ENCODE data around the gene UBE2D1.

The UBE2D1 gene

DNA sequence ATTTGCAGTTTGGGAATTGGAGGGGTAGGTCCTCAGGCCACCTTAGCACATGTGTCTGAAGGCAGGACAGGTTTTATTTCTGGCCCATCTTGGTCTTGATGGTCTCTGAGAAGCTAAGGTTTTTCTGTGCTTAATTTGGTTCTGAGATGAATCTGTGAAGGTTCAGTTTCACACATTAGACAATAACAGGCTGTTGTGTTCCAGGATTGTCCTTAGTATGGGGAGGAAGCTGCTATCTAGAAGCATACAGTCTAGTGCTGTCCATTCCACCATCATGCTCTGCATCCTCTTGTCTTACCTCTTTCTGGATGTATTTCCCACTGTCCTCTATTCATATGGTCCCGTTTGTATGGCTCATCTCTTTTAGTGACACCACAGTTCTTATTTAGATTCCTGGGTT, 7.1 kb downstream of the UBE2D1 start:
- no peak for DNase-seq

DNA sequence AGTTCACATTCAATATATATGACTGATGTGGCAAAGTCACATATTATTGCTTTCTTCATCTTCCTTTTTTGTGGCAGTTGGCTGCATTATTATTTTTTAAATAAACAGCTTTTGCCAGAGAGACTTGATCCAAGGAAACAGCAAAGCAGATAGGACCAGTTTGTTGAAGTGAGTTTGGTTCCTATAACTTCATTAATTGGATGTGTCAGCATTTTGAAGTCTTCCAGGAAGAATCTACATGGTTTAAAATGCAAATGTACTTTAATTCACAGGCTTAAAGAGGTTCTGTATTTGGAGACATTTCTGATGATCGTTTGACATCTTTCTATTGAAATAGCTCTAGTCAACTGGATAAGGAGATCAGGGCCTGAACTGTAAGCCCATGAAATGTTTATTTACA, 13.2 kb downstream of the UBE2D1 start:
- no peak for DNase-seq

DNA sequence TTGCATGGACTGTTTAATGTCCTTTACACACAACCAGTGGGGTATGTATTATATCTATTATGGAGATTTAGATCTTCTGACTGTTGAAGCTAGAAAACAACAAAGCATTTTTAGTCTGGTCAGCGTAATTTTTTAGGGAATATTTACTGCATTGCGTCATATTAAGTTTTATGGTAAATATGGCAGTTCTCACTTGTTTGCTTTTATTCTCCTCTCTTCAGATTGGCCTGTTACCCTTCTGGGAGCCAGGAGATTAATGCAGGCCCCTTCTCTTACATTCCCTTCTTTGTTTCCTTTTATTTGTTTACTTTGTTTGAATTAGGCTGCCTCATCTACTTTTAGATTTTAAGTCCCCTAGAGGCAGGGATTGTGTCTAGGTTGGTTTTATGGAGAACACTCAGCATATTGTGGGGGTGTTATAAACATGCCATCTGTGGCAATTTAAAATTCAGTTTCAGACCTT, 13.8 kb downstream of the UBE2D1 start:
- DNase-seq, result no peak

DNA sequence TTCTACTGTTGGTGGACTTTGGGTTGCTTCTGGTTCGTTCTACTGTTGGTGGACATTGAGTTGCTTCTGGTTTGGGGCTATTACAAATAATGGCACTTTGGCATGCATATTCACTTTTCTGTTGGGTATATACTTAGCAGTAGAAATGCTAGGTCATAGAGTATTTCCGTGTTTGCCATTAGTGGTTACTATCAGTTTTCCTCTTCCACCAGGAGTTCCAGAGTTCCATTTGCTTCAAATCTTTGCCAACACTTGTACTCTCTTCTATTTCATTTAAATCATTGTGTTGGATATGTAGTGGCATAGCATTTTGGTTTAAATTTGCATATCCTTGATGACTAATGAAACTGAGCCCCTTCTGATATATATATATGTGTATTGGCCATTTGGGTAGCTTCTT, 15.2 kb downstream of the UBE2D1 start:
- no peak for DNase-seq

DNA sequence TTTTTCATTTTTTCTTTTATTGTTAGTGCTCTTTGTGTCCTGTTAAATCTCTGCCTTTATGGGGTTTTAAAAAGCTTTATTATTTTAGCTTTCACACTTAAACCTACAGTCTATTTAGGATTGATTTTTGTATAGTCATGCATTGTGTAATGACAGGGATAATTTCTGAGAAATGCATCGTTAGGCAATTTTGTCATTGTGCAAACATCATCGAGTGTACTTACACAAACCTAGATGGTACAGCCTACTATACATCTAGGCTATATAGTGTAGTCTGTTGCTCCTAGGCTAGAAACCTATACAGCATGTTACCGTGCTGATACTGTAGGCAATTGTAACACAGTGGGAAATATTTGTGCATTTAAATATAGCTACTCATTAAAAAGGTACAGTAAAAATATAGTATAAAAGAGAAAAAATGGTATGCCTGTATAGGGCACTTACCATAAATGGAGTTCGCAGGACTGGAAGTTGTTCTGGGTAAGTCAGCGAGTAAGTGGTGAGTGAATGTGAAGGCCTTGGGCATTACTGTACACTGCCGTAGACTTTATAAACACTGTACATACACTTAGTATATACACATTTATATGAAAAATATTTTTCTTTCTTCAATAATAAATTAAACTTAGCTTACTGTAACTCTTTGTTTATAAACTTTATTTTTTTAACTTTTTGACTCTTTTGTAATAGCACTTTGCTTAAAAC, 16.0 kb downstream of the UBE2D1 start:
- no peak for DNase-seq

DNA sequence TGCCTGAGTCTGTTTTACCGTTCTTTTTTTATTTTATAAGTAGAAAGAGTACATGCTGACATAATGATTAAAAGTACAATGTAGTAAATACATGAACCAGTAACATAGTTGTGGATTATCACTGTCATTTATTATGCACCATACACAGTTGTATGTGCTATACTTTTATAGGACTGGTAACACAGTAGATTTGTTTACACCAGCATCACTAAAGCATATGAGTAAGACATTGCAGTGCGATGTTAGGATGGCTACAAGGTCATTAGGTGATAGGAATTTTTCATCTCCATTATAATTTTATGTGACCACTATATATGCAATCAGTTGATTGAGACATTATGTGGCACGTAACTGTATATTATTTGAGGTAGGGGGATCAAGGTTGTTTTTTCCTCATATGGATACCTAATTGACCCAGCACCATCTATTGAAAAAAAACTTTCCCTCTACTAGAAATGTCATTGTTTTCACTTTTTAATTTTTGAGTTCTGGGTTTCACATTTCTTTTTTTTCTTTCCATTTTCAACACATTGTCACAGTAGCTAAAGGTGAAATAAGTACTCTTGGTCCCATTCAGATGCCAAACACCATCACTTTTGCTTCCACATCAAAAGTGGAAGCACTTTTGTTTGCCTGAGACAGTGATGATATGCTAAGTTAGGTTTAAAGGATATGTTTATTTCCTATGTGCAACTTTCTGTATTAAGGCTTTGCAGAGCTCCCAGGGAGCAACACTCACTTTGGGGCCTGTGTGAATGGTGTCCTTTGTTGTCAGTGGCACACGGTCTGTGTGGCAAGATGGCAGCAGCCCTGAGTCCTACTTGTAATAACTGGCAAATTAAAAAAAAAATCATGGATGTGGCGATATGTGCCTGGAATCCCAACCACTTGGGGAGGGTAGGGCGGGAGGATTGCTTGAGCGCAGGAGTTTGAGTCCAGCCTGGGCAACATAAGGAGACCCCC, 17.1 kb downstream of the UBE2D1 start:
- no peak for DNase-seq

DNA sequence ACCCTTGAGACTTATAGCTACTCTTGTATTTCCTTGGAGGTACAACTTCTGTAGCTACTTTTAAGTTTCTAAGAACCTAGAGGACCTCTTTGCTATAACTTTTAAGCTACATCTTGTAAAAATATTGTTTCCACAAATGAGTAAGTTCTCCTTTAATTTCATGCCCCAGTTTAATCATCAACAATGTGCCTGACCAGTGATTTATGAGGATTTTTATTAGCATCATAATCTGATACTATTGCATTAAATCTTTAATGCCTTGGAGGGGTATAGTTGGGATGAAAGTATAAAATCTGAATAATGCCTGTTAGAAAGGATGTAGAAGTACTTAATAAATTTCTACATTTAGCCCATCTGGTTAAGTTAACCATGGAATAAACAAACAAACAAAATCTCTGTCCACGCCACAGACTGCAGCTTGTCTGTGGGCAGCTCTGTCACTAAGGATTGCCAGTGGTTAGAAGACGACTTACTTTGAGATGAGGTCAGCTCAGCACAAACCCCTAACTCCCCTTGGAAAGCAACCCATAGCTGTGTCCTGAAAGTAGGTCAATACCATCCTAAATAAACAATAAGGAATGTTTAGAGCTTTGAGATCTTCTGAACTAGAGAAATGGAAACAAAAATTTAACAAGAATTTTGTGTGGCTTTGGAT, 18.3 kb downstream of the UBE2D1 start:
- DNase-seq, result no peak

DNA sequence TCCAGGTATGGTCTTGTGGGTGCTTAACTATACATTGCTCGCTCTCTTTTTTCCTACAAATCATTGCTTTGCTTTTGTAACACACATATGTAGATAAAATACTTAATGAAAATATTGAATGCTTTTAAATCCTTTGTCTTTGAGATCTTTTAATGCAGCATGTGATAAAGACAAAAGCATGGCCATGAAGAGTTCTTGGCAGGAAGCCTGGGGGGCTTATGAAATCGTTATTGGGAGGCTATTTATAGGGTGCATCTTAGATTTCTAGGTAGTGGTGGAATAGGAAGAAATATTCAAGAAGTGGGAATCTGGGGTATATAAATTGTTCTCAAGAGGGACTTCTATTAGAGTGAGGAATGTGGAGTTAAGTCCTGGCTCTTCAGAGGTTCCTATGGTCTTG, 21.9 kb downstream of the UBE2D1 start:
- DNase-seq, result no peak

DNA sequence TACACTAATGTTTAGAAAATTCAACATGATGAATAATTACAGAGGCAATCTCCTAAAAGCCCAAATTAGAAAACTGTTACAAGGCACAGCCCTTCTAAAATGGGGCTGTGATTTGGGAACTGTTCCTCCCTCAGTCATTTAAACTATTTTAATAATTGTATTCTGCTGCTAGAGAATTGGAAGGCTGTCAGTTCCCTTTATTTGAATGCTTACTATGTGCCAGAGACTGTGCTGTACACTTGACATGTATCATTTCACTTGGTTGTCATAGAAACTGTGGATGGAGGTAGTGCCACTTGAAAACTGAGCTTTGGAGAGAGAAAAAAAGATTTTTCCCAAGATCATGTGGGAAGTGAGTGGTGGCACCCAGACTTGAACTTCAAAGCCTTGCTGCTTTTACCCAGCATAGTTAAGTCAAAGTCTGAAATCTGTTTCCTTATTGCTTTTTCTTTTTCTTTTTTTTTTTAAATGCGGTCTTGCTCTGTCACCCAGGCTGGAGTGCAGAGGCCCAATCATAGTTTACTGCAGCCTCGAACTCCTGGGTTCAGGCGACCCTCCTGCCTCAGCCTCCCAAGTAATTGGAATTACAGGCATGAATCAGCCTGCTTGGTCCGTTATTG, 23.6 kb downstream of the UBE2D1 start:
- no peak for DNase-seq

DNA sequence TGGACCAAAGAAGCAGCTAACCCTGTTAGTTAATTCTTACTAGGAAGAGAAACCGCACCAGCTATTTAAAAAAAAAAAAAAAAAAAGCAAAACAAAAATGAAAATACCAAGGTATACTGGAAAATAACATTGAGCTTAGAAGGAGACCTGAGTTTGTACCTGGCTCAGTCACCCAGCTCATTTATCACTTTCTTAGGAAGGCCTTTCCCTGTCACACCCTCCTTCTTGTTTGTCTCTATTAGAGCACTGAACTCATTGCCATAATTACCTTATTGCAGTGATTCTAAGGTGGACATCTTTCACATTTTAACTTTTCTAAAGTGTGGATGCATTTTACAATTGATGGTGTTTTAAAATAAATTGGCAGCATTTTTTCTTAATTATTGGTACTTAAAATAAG, 24.1 kb downstream of the UBE2D1 start:
- no peak for DNase-seq

DNA sequence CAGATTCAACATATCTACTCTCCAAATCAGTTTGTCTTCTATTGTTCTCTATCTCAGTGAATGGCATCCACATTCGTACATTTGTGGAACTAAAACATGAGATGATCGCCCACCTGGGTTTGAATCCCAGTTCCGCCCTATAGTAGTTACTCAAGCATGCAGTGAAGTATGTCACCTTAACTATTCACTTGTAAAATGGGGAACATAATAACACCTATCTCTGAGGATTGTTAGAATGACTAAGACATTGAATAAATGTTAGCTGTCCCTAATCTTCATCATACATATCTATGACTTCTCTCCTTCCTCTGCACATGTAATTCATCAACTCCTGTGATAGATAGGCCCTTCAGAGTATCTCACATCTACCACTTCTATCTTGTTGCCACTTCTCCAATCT, 24.7 kb downstream of the UBE2D1 start:
- DNase-seq, result no peak

DNA sequence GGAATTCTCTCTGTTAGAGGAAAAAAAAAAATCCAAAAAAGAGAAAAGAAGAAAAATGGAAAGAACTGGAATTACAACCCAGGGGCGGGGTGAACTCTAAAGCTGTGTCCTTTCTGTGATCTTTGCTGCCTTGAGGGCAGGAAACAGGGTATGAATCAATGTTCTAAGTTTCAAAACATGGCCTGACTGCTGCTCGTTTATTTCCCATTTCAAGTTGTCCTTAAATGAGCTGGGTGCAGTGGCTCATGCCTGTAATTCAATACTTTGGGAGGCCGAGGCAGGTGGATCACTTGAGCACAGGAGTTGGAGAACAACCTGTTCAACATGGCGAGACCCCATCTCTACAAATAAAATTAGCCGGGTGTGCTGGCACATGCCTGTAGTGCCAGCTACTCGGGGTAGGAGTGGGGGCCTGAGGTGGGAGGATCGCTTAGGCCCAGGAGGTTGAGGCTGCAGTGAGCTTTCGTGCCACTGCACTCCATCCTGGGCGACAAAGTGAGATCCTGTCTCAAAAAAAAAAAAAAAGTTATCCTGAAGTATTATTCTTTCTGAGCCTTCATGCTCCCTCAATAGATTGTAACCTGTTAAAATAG, 25.7 kb downstream of the UBE2D1 start:
- DNase-seq, result no peak

DNA sequence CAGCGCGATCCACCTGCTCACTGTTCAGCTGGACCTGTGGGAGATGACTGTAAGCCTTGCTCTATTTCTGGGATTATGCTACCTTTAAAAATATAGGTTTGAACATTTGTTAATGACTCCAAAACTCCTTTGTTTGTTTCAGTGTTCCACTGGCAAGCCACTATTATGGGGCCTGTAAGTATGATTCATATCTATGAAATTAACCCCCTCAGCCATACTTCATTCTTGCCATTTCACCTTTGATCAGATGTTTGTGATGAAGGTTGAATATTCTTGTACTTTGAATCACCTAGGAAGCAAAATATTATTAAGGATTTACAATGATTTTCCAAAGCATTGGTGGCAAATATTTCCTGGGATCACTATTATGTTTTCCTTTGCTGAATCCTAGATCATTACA, 26.5 kb downstream of the UBE2D1 start:
- no peak for DNase-seq

DNA sequence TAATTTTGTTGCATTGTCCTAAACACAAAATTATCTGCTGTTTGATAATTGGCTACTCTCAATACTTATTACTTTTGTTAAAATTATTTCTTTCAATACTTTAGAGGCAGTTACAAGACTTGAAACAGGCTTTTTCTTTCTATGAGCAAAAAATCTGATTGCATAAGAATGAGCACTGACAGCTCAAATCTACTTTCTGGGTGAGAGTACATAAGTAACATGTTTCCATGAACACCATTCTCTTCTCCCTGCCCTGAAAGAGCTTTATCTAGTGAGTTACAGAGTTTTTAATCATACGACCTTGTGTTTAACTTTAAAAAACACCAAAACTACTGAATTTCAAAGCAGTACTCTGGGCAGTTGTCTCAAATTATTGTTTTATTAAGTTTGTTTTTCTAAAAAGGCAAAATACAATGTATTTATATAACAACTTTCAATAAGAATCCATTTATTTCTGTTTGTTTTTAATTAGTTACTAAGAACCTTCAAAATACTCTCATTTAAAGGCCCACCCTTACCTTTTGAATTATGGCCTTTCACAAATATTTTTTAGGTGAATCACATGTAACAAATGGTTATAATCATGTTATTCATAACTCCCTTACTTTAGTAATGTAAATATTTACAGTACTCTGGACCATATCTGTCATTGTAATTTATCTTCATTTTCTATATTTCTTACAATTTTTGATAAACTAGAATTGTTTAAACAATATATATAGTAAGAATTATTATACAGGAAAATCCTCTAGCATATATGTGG, 27.4 kb downstream of the UBE2D1 start:
- no peak for DNase-seq

DNA sequence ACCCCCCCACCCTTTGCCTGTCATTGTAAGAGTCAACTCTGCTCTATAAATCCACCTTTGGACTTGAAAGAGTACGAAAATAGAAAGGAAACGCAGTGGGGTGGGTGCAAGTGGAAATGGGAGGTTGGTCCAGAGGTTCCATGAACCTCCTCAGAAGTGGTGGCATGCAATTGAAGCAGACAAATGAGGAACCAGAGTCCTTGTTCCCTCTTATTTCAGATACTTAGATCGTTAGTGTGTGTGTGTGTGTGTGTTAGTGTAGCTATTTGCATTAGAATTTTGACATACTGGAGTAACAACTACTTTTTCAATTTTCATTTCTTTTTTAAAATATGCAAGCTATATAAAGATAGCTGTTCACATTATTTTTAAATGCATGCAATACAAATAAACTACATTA, 32.3 kb downstream of the UBE2D1 start:
- no peak for DNase-seq

DNA sequence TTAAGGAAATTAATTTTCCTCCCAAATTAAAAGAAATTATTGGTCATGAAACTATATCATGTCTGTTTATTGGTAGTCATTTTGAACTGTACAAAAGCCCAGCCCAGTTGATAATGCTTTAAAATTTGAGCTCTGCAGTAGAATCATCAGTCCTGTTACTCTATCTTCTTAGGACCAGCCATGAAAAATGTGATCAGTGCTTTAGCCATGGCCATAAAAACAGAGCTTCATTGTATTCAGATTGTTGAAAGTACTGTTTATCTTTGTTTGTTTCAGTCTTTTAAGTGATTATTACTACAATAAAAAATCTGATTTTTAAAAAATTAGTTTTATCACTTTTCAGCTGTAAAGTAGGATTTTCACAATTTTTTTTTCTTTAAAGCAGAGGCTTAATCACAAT, 36.7 kb downstream of the UBE2D1 start:
- no peak for DNase-seq

DNA sequence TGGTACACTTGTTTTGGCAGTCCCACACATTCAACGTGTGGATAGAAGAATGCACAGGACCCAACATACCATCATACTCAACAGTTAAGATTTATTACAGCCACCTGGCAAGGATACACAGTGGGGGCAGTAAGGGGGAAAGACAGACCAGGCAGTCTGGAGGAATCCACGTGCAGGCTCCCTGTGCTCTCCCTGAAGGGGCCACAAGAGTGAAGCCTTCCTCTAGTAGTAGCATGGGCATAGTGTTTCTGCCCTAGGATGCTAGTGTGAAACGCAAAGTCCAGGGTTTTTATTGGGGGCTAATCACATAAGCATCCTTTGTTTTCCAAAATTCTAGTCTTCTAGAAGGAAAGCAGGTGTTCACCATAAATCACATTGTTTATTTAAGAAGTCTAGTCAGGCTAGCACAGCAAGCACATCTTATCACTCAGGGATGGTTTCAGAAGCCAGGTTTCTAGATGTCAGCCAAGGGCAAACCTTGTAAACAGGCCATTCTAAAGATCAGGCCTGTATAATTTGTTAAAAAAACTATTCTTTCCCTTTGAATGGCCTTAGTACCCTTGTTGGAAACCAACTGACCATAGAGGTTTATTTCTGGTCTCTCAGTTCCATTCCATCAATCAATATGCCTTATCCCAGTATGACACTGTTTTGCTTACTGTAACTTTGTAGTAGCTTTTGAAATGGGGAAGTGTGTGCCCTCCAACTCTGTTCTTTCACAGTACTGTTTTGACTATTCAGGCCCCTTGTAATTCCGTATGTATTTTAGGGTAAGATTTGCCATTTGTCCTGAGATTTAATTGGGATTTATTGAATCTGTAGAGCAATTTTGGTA, 38.0 kb downstream of the UBE2D1 start:
- no peak for DNase-seq

DNA sequence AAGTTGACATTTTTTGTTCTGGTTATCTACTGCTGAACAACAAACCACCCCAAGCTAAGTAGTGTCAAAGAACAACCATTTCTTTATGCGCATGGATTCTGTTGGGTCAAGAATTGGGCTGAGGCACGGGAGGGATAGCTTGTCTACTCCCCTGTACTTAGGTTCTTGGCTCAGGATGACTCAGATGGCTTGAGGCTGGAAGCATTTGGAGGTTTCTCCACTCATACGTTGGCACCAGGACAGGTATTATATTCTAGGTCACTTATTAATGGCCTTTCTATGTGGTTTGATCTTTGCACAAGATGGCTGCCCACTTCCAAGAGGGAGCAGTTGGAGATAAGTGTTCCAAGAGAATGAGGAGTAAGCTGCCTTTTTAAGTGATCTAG, 38.6 kb downstream of the UBE2D1 start:
- DNase-seq, result no peak

DNA sequence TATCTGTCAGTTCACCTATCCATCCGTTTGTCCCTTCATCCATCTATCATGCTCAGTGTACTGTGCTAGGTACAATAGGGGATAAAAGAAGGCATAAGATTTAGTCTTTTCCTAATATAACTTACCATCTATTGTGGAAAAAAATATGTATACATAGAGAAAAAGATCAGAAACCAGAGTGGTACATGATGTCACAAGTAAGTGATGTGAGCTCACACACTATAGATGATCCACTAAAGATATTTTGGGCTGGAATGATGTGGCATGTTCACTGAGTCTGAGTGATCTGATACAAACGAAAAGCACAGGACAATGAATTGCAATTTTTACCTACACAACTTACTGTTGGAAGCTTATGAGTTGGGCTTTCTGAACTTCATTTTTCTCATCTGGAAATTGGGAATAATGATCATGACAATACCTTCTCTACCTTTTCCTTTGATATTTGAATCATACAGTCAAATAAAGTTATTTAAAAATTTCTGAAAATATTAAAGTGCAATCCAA, 47.7 kb downstream of the UBE2D1 start:
- no peak for DNase-seq

DNA sequence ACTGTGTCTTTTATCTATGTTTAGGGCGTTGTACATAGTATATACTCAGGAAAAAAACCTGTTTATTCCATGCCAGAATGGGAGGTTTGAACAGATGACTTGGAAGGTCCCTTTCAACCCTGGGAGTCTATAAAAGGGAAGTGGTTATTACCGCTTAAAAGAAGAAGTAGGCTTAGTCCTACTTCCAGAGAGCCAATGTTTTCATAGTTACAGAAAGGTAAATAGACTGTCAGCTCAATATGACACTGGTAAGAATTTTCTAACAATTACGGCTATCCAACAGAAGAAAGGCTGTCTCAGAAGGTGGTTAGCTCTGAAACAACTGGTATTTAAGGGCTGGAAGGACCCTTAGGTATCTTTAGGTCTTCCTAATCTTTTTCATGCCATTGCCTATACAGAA, 49.3 kb downstream of the UBE2D1 start:
- no peak for DNase-seq

DNA sequence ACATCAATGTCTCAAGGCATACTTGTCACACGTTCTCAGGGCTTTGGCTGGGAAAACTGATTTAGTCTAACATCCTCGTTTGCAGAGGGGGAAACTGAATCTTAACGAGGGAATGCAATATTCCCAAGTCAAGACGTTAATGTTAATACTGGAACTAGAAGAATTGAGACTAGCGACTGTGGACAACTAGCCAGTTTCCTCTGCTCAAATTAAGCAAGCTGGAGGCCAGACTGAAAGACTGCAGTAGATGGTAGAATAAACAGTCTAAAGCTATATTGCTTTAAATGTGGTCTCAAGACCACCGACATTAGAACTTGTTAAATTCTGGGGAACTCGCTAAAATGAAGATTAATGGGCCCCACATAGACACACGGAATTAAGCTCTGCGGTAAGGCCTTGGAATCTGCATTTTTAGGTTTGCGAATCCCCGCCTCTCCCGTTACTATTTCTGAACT, 49.8 kb downstream of the UBE2D1 start:
- DNase-seq, result no peak

All from activated CD4-positive, CD25-positive, alpha-beta regulatory T cell (primary cell).